Choroid plexus epithelial cell (primary cell): ENCODE data around the gene CBFB.

Experiments used
- DNase-seq: peaks from one replicate; pipeline ENCODE4 v3.0.0-alpha.2; 2010; ENCODE audit warnings: low read depth
- H3K4me3 ChIP-seq: 2 replicates; pipeline ENCODE4 v1.5.1; 2011; ENCODE audit warnings: low read depth, mild to moderate bottlenecking, control low read depth, low read length, moderate library complexity
- CTCF ChIP-seq: conservative IDR thresholded peaks from 2 replicates; pipeline ENCODE4 v1.5.1; 2011; ENCODE audit warnings: low read depth, mild to moderate bottlenecking, control low read depth, inconsistent platforms, low read length, moderate library complexity

CBFB gene

GRCh38 chr16:67101311-67102082, 72.5 kb downstream of the CBFB start:
- DNase-seq: peak; percentile 13
- H3K4me3 ChIP-seq: no peak overlapping the region
- no peak for TF ChIP-seq CTCF

- DNase-seq: peak; percentile 65
- peak; percentile 67 for TF ChIP-seq CTCF
- no peak overlapping the region for H3K4me3 ChIP-seq
Measured at GRCh38 chr16:67104061-67104460, 75.1 kb downstream of the CBFB start.

- no peak for TF ChIP-seq CTCF
- DNase-seq: no peak
- H3K4me3 ChIP-seq: no peak overlapping the region
Measured at GRCh38 chr16:67104845-67105244, 75.9 kb downstream of the CBFB start.

GRCh38 chr16:67105246-67105645, 76.3 kb downstream of the CBFB start:
- DNase-seq: no peak
- TF ChIP-seq CTCF: no peak
- no peak overlapping the region for H3K4me3 ChIP-seq

- DNase-seq: no peak
- H3K4me3 ChIP-seq: no peak overlapping the region
- no peak for TF ChIP-seq CTCF
Measured at GRCh38 chr16:67105881-67106280, 76.9 kb downstream of the CBFB start.

- no peak for DNase-seq
- H3K4me3 ChIP-seq: no peak overlapping the region
- no peak for TF ChIP-seq CTCF
Measured at GRCh38 chr16:67108489-67108888, 79.5 kb downstream of the CBFB start.

- DNase-seq: no peak
- H3K4me3 ChIP-seq: peak overlapping the region; percentile 76
- no peak for TF ChIP-seq CTCF
Measured at GRCh38 chr16:67108931-67109406, 80.0 kb downstream of the CBFB start.
